IMR-90 (cell line): Measurements from ENCODE around the gene SPARC. TPM values are rescaled to one million over a fixed set of nuclear protein-coding genes. Genes with fewer than 3 reads are reported as not detected.

ENCODE experiments used
- ATAC-seq: fragments of 200-7000 bp; cut with Tn5 transposase; 2 replicates; pipeline ENCODE4 v1.9.1; 2020; ENCODE audit warnings: low read depth, mild to moderate bottlenecking, moderate library complexity
- BruUV-seq: library from RNA; stranded (reverse); fragments of 400-500 nt; replicated peaks from 2 replicates; lab custom pipeline; 2021; lab: Mats Ljungman, UMichigan
- CTCF ChIA-PET: fragments of 300-600 bp; formaldehyde crosslinking; extraction: SDS; loops from one replicate; lab custom pipeline; 2021; ENCODE audit warnings: antibody characterized with exemption; lab: Yijun Ruan, JAX
- POLR2A ChIA-PET: fragments of 300-600 bp; sonication (Branson Sonifier 250); formaldehyde crosslinking; loops from one replicate; lab custom pipeline; 2022; ENCODE audit warnings: antibody characterized with exemption; ENCODE audit not compliant: unreplicated experiment; lab: Charles Lee
- DNase-seq: peaks from one replicate; pipeline ENCODE4 v3.0.0; 2013
- H2AFZ ChIP-seq: replicated peaks from 2 replicates; pipeline ENCODE3; 2013; ENCODE audit warnings: low read length, mild to moderate bottlenecking; ENCODE audit not compliant: poor library complexity
- H2AK5ac ChIP-seq: 2 replicates; pipeline ENCODE4 v1.6.1; 2013; ENCODE audit warnings: low read depth, low read length, inconsistent platforms
- H2AK9ac ChIP-seq: replicated peaks from 2 replicates; pipeline ENCODE3; 2013; ENCODE audit warnings: mild to moderate bottlenecking, low read depth, low read length, moderate library complexity; ENCODE audit not compliant: poor library complexity
- H2BK120ac ChIP-seq: 2 replicates; pipeline ENCODE4 v1.6.1; 2013; ENCODE audit warnings: low read depth, low read length, inconsistent platforms
- H2BK15ac ChIP-seq: 3 replicates; pipeline ENCODE4 v1.6.1; 2013; ENCODE audit warnings: low read depth, low read length, inconsistent platforms
- H2BK20ac ChIP-seq: 2 replicates; pipeline ENCODE4 v1.6.1; 2013; ENCODE audit warnings: low read depth, mild to moderate bottlenecking, inconsistent platforms, low read length, moderate library complexity
- H2BK5ac ChIP-seq: 2 replicates; pipeline ENCODE4 v1.6.1; 2013; ENCODE audit warnings: mild to moderate bottlenecking, low read depth, low read length, inconsistent platforms; ENCODE audit not compliant: poor library complexity, severe bottlenecking
- H3K14ac ChIP-seq: replicated peaks from 2 replicates; pipeline ENCODE4 v1.6.1; 2013; ENCODE audit warnings: low read depth, low read length, inconsistent platforms
- H3K18ac ChIP-seq: 2 replicates; pipeline ENCODE4 v1.6.1; 2013; ENCODE audit warnings: low read depth, low read length, control low read depth
- H3K23ac ChIP-seq: 2 replicates; pipeline ENCODE4 v1.6.1; 2013; ENCODE audit warnings: low read depth, low read length, inconsistent platforms
- H3K27ac ChIP-seq: 2 replicates; pipeline ENCODE4 v1.5.1; 2013; ENCODE audit warnings: mild to moderate bottlenecking, control low read depth, low read length; ENCODE audit not compliant: insufficient read depth
- H3K27me3 ChIP-seq: 2 replicates; pipeline ENCODE4 v1.6.1; 2013; ENCODE audit warnings: low read length; ENCODE audit not compliant: control insufficient read depth, insufficient read depth
- H3K36me3 ChIP-seq: 2 replicates; pipeline ENCODE4 v1.6.1; 2013; ENCODE audit warnings: low read length, mixed read lengths; ENCODE audit not compliant: control insufficient read depth, insufficient read depth
- H3K4ac ChIP-seq: 2 replicates; pipeline ENCODE4 v1.6.1; 2013; ENCODE audit warnings: low read depth, low read length, inconsistent platforms
- H3K4me1 ChIP-seq: 2 replicates; pipeline ENCODE4 v1.6.1; 2013; ENCODE audit warnings: low read length, mixed read lengths; ENCODE audit not compliant: control insufficient read depth, insufficient read depth
- H3K4me2 ChIP-seq: 2 replicates; pipeline ENCODE4 v1.6.1; 2013; ENCODE audit warnings: low read depth, mild to moderate bottlenecking, control low read depth, low read length, moderate library complexity
- H3K4me3 ChIP-seq: 2 replicates; pipeline ENCODE4 v1.5.1; 2013; ENCODE audit warnings: low read depth, mild to moderate bottlenecking, control low read depth, low read length, moderate library complexity; ENCODE audit not compliant: insufficient read depth
- H3K56ac ChIP-seq: 2 replicates; pipeline ENCODE4 v1.6.1; 2013; ENCODE audit warnings: low read length, inconsistent platforms; ENCODE audit not compliant: insufficient read depth; ENCODE audit errors: extremely low read depth
- H3K79me1 ChIP-seq, 2 experiments: 2 replicates each; pipeline ENCODE4 v1.6.1; 2013; ENCODE audit warnings: low read length in 2 of 2, inconsistent platforms in 1 of 2, low read depth in 1 of 2
- H3K9ac ChIP-seq: 2 replicates; pipeline ENCODE4 v1.6.1; 2013; ENCODE audit warnings: low read depth, low read length, control low read depth
- H3K9me1 ChIP-seq: 2 replicates; pipeline ENCODE4 v1.6.1; 2013; ENCODE audit warnings: low read length, inconsistent platforms; ENCODE audit not compliant: insufficient read depth
- H3K9me3 ChIP-seq: 2 replicates; pipeline ENCODE4 v1.6.1; 2013; ENCODE audit warnings: low read length; ENCODE audit not compliant: control insufficient read depth, insufficient read depth
- H4K20me1 ChIP-seq: 2 replicates; pipeline ENCODE4 v1.6.1; 2013; ENCODE audit warnings: low read length, inconsistent platforms; ENCODE audit not compliant: insufficient read depth
- H4K5ac ChIP-seq: 2 replicates; pipeline ENCODE4 v1.6.1; 2013; ENCODE audit warnings: mild to moderate bottlenecking, low read depth, low read length, control low read depth
- H4K8ac ChIP-seq, 2 experiments: 2 replicates each; pipeline ENCODE4 v1.6.1; 2013; ENCODE audit warnings: low read depth in 2 of 2, low read length in 2 of 2, control low read depth in 1 of 2, inconsistent platforms in 1 of 2
- H4K91ac ChIP-seq: 2 replicates; pipeline ENCODE4 v1.6.1; 2013; ENCODE audit warnings: low read depth, low read length, inconsistent platforms; ENCODE audit not compliant: insufficient read depth
- CHD1 ChIP-seq: IDR thresholded peaks from 2 replicates; pipeline ENCODE4 v1.6.1; 2012; ENCODE audit warnings: low read depth, low read length, improper control_type of control experiment
- MAZ ChIP-seq: IDR thresholded peaks from 2 replicates; pipeline ENCODE4 v1.6.1; 2012; ENCODE audit warnings: low read depth, mild to moderate bottlenecking, low read length, improper control_type of control experiment, moderate library complexity, borderline replicate concordance
- MXI1 ChIP-seq: IDR thresholded peaks from 2 replicates; pipeline ENCODE4 v1.6.1; 2012; ENCODE audit warnings: low read depth, mild to moderate bottlenecking, low read length, moderate library complexity, borderline replicate concordance
- RAD21 ChIP-seq: IDR thresholded peaks from 2 replicates; pipeline ENCODE4 v1.6.1; 2012; ENCODE audit warnings: low read length, improper control_type of control experiment
- SMC3 ChIP-seq: fragments of 150-350 bp; IDR thresholded peaks from 2 replicates; pipeline ENCODE4 v1.6.1; 2016; ENCODE audit warnings: low read depth, mild to moderate bottlenecking, antibody characterized with exemption, low read length, moderate library complexity
- WGBS, 2 experiments: methylation state at CpG; one replicate each; pipeline versions ENCODE4 v1.1.5 to v1.1.7; 2013; ENCODE audit warnings: missing lambda C conversion rate in 2 of 2; ENCODE audit not compliant: insufficient read length in 1 of 2; ENCODE audit errors: extremely low coverage in 2 of 2; 5-methylcytosine and 5-hydroxymethylcytosine counted together
- dilution Hi-C: fragments of 300-500 bp; cut with HindIII; formaldehyde crosslinking; loops from one replicate; pipeline ENCODE4 v1.14.3; 2018; ENCODE audit warnings: low sequenced_read_pairs; ENCODE audit not compliant: unreplicated experiment
- in situ Hi-C: fragments of 300-500 bp; cut with MboI; formaldehyde crosslinking; loops from 3 replicates; pipeline ENCODE4 v1.14.3; 2019; ENCODE audit warnings: low sequenced_read_pairs, inconsistent platforms, mixed read lengths
- intact Hi-C: fragments of 100-400 bp; cut with micrococcal nuclease; formaldehyde crosslinking; loops from 2 replicates; pipeline ENCODE4 v1.10.0; 2022
- polyA plus RNA-seq, 3 experiments: library from polyadenylated mRNA; depleted of rRNA; stranded (reverse); fragments of >200 nt; gene quantifications; 2 replicates each; pipeline ENCODE4 v1.2.3, GENCODE V29; 2012; ENCODE audit warnings: low replicate concordance in 1 of 3
- total RNA-seq: library from RNA; depleted of rRNA; stranded (reverse); fragments of >200 nt; gene quantifications from 2 replicates; pipeline ENCODE4 v1.2.3, GENCODE V29; 2012
- TF ChIP-seq, protein P1 (sequence below): conservative IDR thresholded peaks from 2 replicates; pipeline ENCODE4 v1.5.1; 2012; ENCODE audit warnings: mild to moderate bottlenecking, low read depth, low read length, improper control_type of control experiment

Gene SPARC
- total and polyA plus RNA-seq, 2 of the 4 experiments (the other 2 are of a cell fraction): 1,186 to 4,692 TPM

GRCh38 chr5:151651997-151652645 is 34.6 kb downstream of the SPARC start:
- ATAC-seq (peak; percentile 100), DNase-seq (peak; percentile 75)
- H2BK120ac ChIP-seq: no peak overlapping the region
- ChIA-PET POLR2A (no interaction called here), CTCF (interaction anchor here (0.6 to 2.1 kb wide), 32 partner anchors 9 to 526 kb away, joined by 3 to 16 read pairs (median 4); partner anchors contain the start of gene SLC36A1)
- H3K23ac ChIP-seq: no peak overlapping the region
- H3K4ac ChIP-seq: no peak overlapping the region
- no peak overlapping the region for H3K56ac ChIP-seq
- H3K4me1 ChIP-seq: peaks cover 2% of the 10 kb centered on the region; the same call in 1 of the 2 replicates
- no peak overlapping the region for H3K18ac ChIP-seq
- intact Hi-C loops: loop anchor here (1.0 to 5.0 kb wide), 7 partner anchors 129 to 650 kb away; partner anchors contain the start of gene SLC36A1
- H3K79me1 ChIP-seq: no peaks in the 10 kb centered on the region
- no peaks in the 10 kb centered on the region for H3K9me3 ChIP-seq
- H3K4me2 ChIP-seq: no peak overlapping the region
- no peaks in the 10 kb centered on the region for H4K20me1 ChIP-seq
- TF ChIP-seq, protein P1, sequence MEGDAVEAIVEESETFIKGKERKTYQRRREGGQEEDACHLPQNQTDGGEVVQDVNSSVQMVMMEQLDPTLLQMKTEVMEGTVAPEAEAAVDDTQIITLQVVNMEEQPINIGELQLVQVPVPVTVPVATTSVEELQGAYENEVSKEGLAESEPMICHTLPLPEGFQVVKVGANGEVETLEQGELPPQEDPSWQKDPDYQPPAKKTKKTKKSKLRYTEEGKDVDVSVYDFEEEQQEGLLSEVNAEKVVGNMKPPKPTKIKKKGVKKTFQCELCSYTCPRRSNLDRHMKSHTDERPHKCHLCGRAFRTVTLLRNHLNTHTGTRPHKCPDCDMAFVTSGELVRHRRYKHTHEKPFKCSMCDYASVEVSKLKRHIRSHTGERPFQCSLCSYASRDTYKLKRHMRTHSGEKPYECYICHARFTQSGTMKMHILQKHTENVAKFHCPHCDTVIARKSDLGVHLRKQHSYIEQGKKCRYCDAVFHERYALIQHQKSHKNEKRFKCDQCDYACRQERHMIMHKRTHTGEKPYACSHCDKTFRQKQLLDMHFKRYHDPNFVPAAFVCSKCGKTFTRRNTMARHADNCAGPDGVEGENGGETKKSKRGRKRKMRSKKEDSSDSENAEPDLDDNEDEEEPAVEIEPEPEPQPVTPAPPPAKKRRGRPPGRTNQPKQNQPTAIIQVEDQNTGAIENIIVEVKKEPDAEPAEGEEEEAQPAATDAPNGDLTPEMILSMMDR: peak; percentile 98
- TF ChIP-seq MXI1 (0 out of 2 replicates have a peak, but pooled peaks have one; percentile 24), MAZ (0 out of 2 replicates have a peak, but pooled peaks have one; percentile 44), CHD1 (no peak), SMC3 (peak; percentile 76), RAD21 (peak; percentile 94)
- H2BK15ac ChIP-seq: no peak overlapping the region
- H3K4me3 ChIP-seq: no peak overlapping the region
- H4K91ac ChIP-seq: no peak overlapping the region
- H2BK20ac ChIP-seq: no peak overlapping the region; the same call in 1 of the 2 replicates
- H3K36me3 ChIP-seq: no peaks in the 10 kb centered on the region
- H2AK9ac ChIP-seq: no peak overlapping the region
- BruUV-seq: no TSS peak
- H2AK5ac ChIP-seq: no peak overlapping the region
- dilution Hi-C loops: no loop called here
- peak overlapping the region in 1 of 2 experiments; percentile 43; a peak in 1 of 4 replicates for H4K8ac ChIP-seq
- H4K5ac ChIP-seq: no peak overlapping the region
- H3K9me1 ChIP-seq: no peaks in the 10 kb centered on the region
- H3K27me3 ChIP-seq: peaks cover 7% of the 10 kb centered on the region; the same call in 1 of the 2 replicates
- no peak overlapping the region for H2BK5ac ChIP-seq
- no peak overlapping the region for H3K14ac ChIP-seq
- H3K27ac ChIP-seq: no peak overlapping the region
- H3K9ac ChIP-seq: no peak overlapping the region
- WGBS, 2 experiments: 0% methylated on average over 2 of the region's 6 CpGs; no CpG with 5 or more reads in 1 of the 2 experiments
- in situ Hi-C loops: loop anchor here (5.0 kb wide), 1 partner anchor 205 kb away; the partner anchor contains the start of gene SLC36A1
- peak overlapping the region; percentile 67 for H2AFZ ChIP-seq
